Anterior cingulate cortex (tissue), 58 donors: Measurements from ENCODE around the gene DERL3.

Experiments used
- DNase-seq, 58 donors: peaks; one replicate each; lab custom pipeline; 2025; lab: John Stamatoyannopoulos, UW

DERL3 gene

DNA sequence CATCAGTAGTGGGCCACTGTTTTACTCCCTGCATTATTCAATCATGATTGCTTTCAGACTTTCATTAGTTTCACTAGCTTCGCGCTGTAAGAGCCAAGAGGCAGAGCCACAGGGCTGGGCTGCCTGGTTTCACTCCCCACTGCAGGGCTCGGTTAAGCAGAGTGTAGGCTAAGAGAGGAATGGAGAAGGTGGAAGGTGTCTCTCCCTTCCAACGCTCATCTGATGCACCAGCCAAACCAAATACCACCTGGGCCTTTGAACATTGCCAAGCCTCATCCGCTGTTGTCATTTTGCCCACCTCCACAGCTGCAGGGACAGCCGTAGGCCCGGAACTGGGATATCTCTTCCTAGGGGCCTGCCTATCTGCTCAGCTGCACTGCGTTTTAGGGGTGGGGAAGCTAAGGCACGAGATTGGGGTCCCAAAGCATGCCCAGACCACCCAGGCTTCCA, 52.5 kb downstream of the DERL3 start:
- no peak for DNase-seq
